Neuron (in vitro differentiated cells): ENCODE results near the gene NIT1.

Source experiments
- H2AFZ ChIP-seq: one replicate; pipeline ENCODE4 v1.6.1; 2013; ENCODE audit warnings: low read depth, mild to moderate bottlenecking, inconsistent platforms, low read length, moderate library complexity
- H3K27me3 ChIP-seq: one replicate; pipeline ENCODE4 v1.6.1; 2013; ENCODE audit warnings: low read length; ENCODE audit not compliant: insufficient read depth
- H3K36me3 ChIP-seq: one replicate; pipeline ENCODE4 v1.6.1; 2013; ENCODE audit warnings: low read length; ENCODE audit not compliant: insufficient read depth
- H3K4me1 ChIP-seq: one replicate; pipeline ENCODE4 v1.6.1; 2013; ENCODE audit warnings: low read length; ENCODE audit not compliant: insufficient read depth
- H3K4me3 ChIP-seq: 2 replicates; pipeline ENCODE4 v1.5.1; 2013; ENCODE audit warnings: mild to moderate bottlenecking, low read length, moderate library complexity
- H3K9me3 ChIP-seq: one replicate; pipeline ENCODE4 v1.6.1; 2013; ENCODE audit warnings: low read length

NIT1 gene

DNA sequence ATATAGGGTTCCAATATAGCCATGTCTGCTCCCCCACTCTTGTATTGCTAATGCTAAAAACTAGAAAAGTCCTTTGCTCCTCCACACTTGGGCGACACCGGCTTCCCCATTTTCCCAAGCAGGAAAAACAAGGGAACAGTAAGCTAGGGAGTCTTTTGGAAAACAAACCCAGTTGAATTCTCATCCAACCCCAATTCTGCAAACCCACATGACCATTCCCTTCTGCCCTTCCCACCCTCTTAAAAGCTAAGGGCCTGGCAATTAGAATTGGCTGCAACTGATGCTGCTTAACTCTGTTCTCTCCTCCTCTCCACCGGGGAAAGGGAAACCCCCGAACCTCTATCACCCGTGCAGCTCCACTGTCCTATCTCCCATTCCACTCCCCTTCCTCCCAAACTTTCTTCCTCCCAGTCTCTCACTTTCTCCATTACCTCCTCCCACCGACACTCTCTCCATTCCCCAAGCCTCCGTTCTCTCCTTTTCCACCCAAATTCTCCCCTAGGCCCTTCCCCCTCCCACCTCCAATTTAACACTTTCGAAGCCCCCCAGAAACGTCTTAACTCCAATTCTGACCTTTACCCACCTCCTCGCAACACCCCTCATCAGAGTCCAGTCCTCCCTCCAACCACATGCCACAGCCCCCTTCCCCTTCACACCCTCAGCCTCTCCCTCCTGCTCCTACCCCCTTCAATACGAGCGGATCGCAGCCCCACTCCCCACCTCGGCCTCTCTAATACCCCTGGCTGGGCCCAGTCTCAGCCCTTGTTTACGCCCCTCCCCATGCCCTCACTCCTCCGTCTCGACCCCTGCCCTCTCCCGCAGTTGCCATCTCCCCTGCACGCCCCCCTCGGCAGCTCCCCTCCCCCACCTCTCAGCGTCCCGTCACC is 13.9 kb downstream of the NIT1 start:
- Histone ChIP-seq H3K4me1 (peaks cover 23% of the 10 kb centered on the region), H3K27me3 (no peaks in the 10 kb centered on the region), H2AFZ (no peak overlapping the region), H3K4me3 (peak overlapping the region; percentile 80), H3K9me3 (no peaks in the 10 kb centered on the region), H3K36me3 (peaks cover 25% of the 10 kb centered on the region)

DNA sequence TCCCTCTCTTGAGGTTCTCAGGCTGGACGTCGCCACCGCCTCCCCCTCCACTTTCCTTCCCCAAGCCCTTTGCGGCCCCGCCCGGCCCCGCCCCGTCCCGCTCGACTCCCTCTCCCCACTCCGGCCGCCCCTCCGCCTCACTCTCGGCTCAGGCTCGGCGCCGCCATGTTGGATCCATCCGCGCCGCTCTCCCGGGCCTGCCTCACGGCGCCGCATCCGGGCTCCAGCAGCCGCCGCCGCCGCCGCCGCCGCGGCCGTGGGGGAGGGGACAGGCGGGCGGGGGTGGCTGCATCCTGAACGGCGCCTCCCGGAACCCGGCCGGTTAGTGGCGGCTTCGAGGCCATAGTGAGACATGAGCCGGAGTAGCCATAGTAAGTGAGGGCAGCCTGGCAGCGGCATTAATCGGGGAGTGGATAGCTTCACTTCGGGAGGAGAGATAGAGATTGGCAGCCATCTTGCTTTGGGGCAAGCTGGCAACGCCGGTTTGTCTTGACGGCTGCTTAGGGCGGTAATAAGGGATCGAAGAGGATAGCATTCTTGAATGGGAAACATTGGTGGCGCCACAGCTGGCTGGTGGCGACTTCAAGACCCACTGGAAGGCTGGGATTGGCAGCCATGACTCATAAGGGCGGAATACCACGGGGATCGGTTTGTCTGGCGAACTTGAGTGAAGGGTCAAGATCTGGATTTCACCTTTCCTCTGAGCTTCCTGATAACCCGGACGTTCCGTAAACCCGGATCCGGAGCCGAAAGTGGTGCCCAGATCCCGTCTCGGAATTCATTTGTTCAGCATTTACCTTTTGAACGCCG is 14.7 kb downstream of the NIT1 start, which contains the start of gene DEDD:
DEDD (minus strand) TSS at position 258 of the 810 bp plus-strand sequence. CDS start 8,205 bp downstream, outside the sequence.
- peak within 1 kb of the TSS; percentile 48 for H2AFZ ChIP-seq
- H3K36me3 ChIP-seq = peaks cover 23% of the 10 kb centered on the region
- peaks cover 23% of the 10 kb centered on the region for H3K4me1 ChIP-seq
- no peaks in the 10 kb centered on the region for H3K9me3 ChIP-seq
- H3K4me3 ChIP-seq = peak within 1 kb of the TSS; percentile 80
- no peaks in the 10 kb centered on the region for H3K27me3 ChIP-seq

DNA sequence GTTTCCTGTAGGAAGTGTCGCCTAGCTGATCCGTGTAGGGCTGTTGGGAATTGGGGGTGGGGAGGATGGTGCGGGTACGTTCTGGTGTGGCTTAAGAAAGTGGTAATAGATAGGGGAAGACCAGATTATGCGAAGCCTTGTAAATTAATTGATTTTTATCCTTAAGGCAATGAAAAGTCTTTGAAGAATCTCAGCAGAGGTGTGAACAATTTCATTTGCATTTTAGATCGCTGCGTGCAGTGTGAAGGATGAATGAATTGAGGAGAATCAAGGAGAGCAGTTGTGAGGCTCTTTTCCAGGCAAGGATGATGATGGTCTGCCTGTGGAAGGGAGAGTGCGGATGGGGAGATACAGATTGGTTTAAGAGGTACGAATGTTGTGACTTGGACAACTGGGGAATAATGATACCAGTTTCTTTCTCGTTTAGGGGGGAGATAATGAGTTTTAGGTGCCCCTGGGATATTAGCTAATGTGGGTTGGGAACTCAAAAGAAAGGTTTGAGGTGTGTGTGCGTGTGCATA is 15.4 kb downstream of the NIT1 start:
- H2AFZ ChIP-seq = peak overlapping the region; percentile 48
- H3K36me3 ChIP-seq = peaks cover 17% of the 10 kb centered on the region
- H3K27me3 ChIP-seq = no peaks in the 10 kb centered on the region
- no peaks in the 10 kb centered on the region for H3K9me3 ChIP-seq
- H3K4me1 ChIP-seq = peaks cover 23% of the 10 kb centered on the region
- H3K4me3 ChIP-seq = peak overlapping the region; percentile 80

DNA sequence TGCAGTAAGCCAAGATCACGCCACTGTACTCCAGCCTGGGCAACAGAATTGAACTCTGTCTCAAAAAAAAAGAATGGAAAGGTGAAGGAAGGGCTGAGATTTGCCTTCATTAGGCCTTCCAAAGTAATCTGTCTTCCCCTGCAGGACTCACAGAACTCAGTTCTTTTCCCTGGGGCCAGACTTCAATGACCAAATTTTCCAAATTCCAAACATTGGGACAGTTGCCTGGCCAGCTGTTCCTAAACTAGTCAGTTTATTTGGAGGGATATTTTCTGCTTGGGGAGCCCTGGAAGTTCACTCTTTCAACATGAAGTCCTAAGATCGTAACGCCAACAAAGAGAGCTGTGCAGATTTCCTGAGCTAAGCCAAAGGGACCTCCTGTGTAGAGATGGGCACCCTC is 20.0 kb downstream of the NIT1 start:
- Histone ChIP-seq H3K36me3 (no peaks in the 10 kb centered on the region), H2AFZ (no peak overlapping the region), H3K4me1 (peaks cover 4% of the 10 kb centered on the region), H3K27me3 (no peaks in the 10 kb centered on the region), H3K9me3 (no peaks in the 10 kb centered on the region), H3K4me3 (no peak overlapping the region)

DNA sequence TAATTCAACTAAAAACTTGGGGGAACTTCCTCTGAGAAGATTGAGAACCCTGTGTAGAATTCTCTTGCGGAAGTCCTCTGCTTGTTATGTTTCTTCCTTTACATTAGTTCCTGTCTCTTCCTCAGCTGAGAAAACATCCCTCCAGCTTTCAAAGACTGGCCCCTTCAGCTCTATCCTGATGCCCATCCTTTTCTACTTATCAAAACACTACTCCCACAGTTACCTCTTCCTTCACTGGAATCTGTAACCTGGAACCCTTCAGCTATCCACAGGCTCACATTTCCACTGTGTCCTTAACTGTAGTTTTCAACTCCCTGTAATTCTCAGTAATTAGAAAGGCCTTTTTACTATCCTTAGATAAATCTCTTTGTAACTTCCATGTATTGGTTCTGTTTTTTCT is 20.5 kb downstream of the NIT1 start:
- H3K36me3 ChIP-seq = no peaks in the 10 kb centered on the region
- H3K4me3 ChIP-seq = no peak overlapping the region
- peaks cover 4% of the 10 kb centered on the region for H3K4me1 ChIP-seq
- no peak overlapping the region for H2AFZ ChIP-seq
- H3K9me3 ChIP-seq = no peaks in the 10 kb centered on the region
- H3K27me3 ChIP-seq = no peaks in the 10 kb centered on the region

DNA sequence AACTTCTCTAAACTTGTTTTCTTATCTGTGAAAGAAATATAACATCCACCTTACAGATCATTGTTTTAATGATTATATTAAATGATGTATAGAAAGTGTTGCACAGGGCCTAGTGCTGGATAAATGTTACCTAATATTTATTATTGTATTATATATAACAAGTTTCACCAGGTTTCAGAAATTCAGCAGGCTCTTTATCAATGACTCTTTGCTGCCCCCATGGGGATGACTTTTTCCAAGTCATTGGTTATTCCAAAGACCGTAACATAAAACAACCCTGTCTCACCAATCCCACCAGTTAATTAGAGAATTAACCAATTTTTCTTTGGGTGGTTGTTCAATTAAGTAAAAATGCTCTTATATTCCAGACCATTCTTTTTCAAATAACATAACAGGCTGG is 21.9 kb downstream of the NIT1 start:
- Histone ChIP-seq H3K36me3 (no peaks in the 10 kb centered on the region), H2AFZ (no peak overlapping the region), H3K4me1 (no peaks in the 10 kb centered on the region), H3K9me3 (no peaks in the 10 kb centered on the region), H3K4me3 (no peak overlapping the region), H3K27me3 (no peaks in the 10 kb centered on the region)

DNA sequence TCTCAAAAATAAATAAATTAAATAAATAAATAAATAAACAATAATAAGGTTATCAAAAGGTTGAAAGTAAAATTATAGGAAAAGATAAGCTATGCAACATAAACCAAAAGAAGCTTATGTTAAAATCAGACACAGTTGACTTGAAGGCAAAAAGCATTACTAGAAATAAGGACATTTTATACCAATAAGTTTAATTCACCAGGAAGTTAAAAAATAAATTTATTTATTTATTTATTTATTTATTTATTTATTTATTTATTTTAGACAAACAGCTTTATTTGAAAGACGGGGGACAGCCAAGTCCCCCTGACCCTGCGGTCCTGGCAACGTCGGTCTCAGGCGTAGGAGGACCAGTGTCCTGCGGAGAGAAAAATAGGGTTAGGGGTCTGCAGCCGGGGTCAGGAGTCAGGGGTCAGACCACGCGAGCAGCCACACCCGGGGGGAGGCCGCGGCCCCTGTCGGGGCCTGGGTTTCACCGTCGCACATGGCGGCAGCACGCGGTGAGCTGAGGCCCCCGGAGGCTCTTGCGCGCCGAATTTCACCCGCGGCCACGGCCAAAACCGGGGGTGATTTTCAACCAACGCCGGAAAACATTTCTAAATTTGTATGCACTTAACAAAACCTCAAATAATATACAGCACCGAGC is 23.0 kb downstream of the NIT1 start:
- H3K4me1 ChIP-seq = no peaks in the 10 kb centered on the region
- H2AFZ ChIP-seq = no peak overlapping the region
- no peaks in the 10 kb centered on the region for H3K27me3 ChIP-seq
- no peaks in the 10 kb centered on the region for H3K36me3 ChIP-seq
- H3K4me3 ChIP-seq = no peak overlapping the region
- no peaks in the 10 kb centered on the region for H3K9me3 ChIP-seq

DNA sequence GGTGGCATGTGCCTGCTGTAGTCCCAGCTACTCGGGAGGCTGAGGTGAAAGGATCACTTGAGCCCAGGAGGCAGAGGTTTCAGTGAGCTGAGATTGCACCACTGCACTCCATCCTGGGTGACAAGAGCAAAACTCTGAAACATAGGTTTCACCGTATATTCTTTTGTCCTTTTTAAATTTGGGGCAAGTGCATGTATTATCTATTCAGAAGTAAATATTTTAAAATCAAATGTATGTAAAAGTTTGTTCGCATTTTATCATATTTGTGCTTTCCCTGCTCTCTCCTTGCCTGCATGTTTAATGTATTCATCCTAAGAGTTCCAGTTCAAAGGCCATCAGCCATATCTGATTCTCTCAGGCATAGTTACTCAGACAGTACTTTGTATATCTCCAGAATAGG is 27.9 kb downstream of the NIT1 start:
- H2AFZ ChIP-seq = no peak overlapping the region
- no peaks in the 10 kb centered on the region for H3K27me3 ChIP-seq
- no peak overlapping the region for H3K4me3 ChIP-seq
- no peaks in the 10 kb centered on the region for H3K4me1 ChIP-seq
- no peaks in the 10 kb centered on the region for H3K36me3 ChIP-seq
- no peaks in the 10 kb centered on the region for H3K9me3 ChIP-seq

DNA sequence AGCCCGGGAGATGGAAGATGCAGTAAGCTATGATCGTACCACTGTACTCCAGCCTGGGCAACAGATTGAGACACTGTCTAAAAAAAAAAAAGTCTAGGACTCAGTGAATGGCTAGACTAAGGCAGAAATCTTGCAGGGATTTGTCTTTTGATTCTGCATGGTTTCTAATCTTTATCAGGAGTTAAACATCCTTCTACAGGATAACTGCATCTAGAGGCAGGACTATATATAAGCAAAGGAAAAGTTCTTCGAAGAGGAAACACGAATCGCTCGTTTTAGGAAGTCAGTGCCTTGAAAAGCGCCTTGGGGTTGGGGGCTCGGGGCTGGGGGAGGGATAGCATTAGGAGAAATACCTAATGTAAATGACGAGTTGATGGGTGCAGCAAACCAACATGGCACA is 35.3 kb downstream of the NIT1 start:
- Histone ChIP-seq H3K9me3 (no peaks in the 10 kb centered on the region), H3K36me3 (peaks cover 3% of the 10 kb centered on the region), H2AFZ (no peak overlapping the region), H3K4me3 (peak overlapping the region; percentile 77), H3K27me3 (no peaks in the 10 kb centered on the region), H3K4me1 (peaks cover 3% of the 10 kb centered on the region)

DNA sequence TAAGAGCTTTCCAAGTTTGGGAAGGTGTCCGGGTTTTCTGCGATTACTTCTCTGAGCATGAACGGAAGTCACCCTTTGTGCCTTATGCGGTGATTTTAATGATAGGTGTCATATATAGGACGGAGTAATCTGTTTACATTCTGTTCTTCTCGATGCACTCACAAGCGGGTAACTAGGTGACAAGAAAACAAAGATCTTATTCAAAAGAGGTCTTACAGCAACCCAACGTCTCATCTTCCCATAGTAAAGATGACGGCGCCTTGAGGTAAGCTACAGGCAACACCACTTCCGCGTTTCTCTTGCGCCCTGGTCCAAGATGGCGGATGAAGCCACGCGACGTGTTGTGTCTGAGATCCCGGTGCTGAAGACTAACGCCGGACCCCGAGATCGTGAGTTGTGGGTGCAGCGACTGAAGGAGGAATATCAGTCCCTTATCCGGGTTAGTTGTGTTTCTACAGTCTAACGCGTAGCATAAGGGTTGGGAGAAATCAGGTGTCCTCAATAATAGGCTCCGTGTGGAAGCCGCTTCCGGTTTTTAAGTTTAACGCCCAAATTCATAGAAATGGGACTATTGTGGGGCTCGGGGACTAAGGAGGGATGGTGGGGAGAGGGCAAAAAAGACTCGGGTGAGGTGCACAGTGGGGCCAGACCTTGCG is 35.9 kb downstream of the NIT1 start, which contains the start of gene UFC1:
UFC1 (plus strand) TSS at position 297 of the 656 bp plus-strand sequence; CDS start at position 317, 20 bp downstream.
- H3K27me3 ChIP-seq = no peaks in the 10 kb centered on the region
- H2AFZ ChIP-seq = peak within 1 kb of the TSS; percentile 38
- peak within 1 kb of the TSS; percentile 77 for H3K4me3 ChIP-seq
- peaks cover 9% of the 10 kb centered on the region for H3K36me3 ChIP-seq
- H3K4me1 ChIP-seq = peaks cover 7% of the 10 kb centered on the region
- no peaks in the 10 kb centered on the region for H3K9me3 ChIP-seq

DNA sequence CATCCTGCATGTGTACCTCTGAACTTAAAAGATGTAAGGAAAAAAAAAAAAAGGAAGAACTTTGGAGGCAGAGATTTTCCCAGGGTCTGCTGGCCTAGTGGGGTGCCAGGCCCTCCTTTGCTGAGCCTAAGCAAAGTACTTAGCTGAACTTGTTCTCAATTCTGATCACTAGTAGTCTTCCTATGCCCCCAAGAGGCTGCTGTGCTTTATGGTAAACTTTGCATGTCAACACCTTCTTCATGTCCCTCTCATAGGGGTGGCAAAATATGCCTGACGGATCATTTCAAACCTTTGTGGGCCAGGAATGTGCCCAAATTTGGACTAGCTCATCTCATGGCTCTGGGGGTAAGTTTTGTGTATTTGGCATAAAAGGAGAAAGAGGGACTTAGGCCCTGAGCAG is 40.0 kb downstream of the NIT1 start:
- Histone ChIP-seq H3K36me3 (peaks cover 31% of the 10 kb centered on the region), H3K9me3 (no peaks in the 10 kb centered on the region), H3K27me3 (no peaks in the 10 kb centered on the region), H3K4me3 (no peak overlapping the region), H2AFZ (no peak overlapping the region), H3K4me1 (peaks cover 18% of the 10 kb centered on the region)

DNA sequence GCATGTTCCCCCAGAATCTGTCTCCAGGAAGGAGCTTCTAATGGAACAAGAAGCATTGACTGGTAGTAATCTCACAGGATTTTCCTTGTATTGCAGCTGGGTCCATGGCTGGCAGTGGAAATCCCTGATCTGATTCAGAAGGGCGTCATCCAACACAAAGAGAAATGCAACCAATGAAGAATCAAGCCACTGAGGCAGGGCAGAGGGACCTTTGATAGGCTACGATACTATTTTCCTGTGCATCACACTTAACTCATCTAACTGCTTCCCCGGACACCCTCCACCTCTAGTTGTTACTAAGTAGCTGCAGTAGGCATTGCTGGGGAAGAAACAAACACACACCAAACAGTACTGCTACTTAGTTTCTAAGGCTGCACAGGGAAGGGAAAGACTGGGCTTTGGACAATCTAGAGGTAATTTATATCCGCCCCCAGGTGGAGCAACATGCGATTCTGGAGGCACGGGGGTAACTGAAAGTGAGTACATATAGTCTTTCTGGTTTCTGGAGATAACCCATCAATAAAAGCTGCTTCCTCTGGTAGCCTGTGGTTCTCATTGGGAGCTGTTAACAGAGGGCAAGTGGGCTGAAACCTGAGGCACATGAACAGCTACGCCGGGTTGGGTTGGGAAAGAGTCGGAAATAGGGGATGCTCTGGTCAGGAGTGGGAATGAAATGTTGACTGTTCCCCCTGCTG is 40.6 kb downstream of the NIT1 start:
- Histone ChIP-seq H3K4me1 (peaks cover 14% of the 10 kb centered on the region), H3K4me3 (peak overlapping the region; percentile 63), H2AFZ (peak overlapping the region; percentile 74), H3K27me3 (no peaks in the 10 kb centered on the region), H3K36me3 (peaks cover 34% of the 10 kb centered on the region), H3K9me3 (no peaks in the 10 kb centered on the region)
